Retinal pigment epithelial cell (primary cell): ENCODE measurements around the gene SORL1-AS1.

Source experiments
- DNase-seq: peaks from one replicate; pipeline ENCODE4 v3.0.0-alpha.2; 2010; ENCODE audit warnings: low read depth
- H3K4me3 ChIP-seq: 2 replicates; pipeline ENCODE4 v1.5.1; 2011; ENCODE audit warnings: mild to moderate bottlenecking, low read length, control low read depth, moderate library complexity
- TF ChIP-seq, protein P1 (sequence below): conservative IDR thresholded peaks from 2 replicates; pipeline ENCODE4 v1.5.1; 2011; ENCODE audit warnings: low read depth, low read length, control low read depth, inconsistent platforms

SORL1-AS1 gene

DNA sequence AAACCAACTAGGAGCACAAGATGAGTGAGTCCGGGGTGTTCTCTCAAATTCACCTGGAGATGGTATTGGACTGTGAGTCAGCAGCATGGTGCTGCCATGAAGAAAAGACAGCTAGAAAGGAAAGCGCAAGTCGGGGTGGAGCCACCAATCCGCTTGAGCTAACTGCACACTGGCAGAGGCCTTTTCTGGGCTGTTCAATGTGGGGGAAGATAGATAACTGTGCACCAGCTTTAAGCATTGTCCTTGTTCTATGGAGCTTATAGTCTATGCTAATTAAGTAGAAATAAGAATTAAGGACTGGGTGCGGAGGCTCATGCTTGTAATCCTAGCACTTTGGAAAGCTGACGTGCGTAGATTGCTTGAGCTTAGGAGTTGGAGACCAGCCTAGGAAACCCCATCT is 21.9 kb upstream of the SORL1-AS1 start:
- no peak overlapping the region for H3K4me3 ChIP-seq
- DNase-seq: no peak
- TF ChIP-seq, protein P1, sequence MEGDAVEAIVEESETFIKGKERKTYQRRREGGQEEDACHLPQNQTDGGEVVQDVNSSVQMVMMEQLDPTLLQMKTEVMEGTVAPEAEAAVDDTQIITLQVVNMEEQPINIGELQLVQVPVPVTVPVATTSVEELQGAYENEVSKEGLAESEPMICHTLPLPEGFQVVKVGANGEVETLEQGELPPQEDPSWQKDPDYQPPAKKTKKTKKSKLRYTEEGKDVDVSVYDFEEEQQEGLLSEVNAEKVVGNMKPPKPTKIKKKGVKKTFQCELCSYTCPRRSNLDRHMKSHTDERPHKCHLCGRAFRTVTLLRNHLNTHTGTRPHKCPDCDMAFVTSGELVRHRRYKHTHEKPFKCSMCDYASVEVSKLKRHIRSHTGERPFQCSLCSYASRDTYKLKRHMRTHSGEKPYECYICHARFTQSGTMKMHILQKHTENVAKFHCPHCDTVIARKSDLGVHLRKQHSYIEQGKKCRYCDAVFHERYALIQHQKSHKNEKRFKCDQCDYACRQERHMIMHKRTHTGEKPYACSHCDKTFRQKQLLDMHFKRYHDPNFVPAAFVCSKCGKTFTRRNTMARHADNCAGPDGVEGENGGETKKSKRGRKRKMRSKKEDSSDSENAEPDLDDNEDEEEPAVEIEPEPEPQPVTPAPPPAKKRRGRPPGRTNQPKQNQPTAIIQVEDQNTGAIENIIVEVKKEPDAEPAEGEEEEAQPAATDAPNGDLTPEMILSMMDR: no peak

DNA sequence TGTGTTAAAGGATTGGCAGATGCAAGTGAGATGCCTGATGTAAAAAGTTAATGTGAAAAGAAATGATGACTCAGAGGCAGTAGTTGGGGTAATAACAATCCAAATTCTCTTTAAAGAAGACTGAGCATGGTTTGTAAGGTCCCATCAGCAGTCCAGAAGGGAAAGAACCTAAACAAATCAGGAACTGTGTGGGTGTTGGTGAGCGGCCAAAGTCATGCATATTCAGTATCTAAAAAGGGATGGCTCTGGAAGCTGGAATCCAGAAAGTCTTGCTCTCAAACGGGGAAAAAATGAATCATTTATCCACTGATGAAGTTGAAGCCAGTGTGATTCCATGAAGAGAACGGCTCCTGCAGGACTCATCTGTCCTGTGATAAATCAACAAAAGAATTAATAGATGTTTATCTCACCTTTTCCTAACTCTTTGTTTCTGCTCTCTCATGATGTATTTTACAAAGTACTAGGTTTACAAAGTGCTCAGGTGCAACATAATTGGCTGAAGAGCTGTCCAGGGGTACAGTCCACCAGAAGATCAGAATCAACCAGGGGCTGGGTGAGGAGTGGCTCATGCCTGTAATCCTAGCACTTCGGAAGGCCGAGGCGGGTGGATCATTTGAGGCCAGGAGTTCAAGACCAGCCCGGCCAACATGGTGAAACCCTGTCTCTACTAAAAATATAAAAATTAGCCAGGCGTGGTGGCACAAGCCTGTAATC is 20.5 kb upstream of the SORL1-AS1 start:
- no peak for DNase-seq
- H3K4me3 ChIP-seq: no peak overlapping the region
- TF ChIP-seq, protein P1: no peak

- TF ChIP-seq, protein P1: no peak
- H3K4me3 ChIP-seq: no peak overlapping the region
- DNase-seq: no peak
These were observed 19.5 kb upstream of the SORL1-AS1 start for GRCh38 chr11:121472312-121472711.

DNA sequence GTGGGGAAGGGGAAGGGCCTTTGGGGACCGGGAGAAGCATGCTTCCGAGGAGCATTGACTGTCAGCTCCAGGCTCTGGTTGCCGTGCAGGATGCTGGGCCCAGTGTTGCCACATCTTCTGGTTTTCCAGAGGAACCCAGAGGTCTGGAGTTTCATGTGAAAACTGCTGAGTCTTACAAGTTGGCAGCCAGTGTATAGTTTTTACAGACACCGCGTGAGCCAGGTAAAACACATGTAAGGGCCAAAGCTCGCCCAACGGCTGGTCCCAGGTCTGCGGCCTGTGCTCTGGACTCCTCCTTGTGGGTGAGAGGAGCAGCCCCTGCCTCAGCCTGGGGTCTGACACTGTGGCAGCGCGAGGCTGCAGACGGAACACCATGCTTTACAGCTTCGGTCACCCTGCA is 18.4 kb upstream of the SORL1-AS1 start:
- no peak overlapping the region for H3K4me3 ChIP-seq
- no peak for DNase-seq
- TF ChIP-seq, protein P1: no peak

- TF ChIP-seq, protein P1: no peak
- H3K4me3 ChIP-seq: no peak overlapping the region
These were observed 17.1 kb upstream of the SORL1-AS1 start for GRCh38 chr11:121469910-121470309.

DNA sequence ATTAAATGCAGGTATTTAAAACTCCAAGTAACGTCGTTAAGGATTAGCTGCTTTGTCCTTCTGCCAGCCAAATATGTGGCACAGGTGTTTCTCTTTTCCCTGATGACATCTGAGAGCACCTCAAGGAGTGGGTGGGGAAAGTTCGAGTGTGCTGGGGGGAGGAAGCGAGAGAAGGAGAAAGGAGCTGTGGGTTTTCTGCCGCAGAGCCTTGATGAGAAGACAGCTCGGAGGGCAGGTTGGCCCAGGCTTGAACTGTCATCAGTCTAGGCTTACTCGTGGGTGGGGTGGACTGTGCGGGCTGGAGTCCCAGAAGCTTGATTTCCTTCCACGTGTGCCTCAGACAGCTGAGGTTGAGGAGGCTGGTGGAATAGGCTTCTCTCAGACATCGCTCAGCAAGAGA is 15.2 kb upstream of the SORL1-AS1 start:
- no peak overlapping the region for H3K4me3 ChIP-seq
- DNase-seq: no peak

More at GRCh38 chr11:121469910-121470309, 17.1 kb upstream of the SORL1-AS1 start:
- DNase-seq: no peak

DNA sequence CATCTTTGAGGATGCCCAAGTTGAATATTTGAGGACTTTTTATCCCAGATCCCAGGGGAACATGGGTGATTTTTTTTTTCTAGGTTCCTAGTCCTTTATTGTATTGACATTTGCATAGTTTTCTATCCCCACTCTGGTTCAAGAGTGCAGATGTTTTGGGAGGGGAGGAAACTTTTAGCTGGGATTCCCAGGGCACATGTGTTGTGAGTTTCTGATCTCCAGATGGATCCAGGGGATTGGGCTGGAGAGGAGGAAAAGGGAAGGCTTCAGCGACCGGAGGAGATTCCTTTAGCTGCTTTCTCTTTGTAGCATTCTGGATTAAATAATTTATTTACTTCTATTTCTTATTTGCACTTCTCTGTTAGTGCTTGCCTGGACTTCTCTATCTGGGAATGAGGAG is 14.7 kb upstream of the SORL1-AS1 start:
- no peak for DNase-seq
- TF ChIP-seq, protein P1: no peak
- no peak overlapping the region for H3K4me3 ChIP-seq

More for the DNA sequence above, 15.2 kb upstream of the SORL1-AS1 start:
- TF ChIP-seq, protein P1: no peak
